ENCODE measurements around the gene MAP3K7.

Gene MAP3K7

DNA sequence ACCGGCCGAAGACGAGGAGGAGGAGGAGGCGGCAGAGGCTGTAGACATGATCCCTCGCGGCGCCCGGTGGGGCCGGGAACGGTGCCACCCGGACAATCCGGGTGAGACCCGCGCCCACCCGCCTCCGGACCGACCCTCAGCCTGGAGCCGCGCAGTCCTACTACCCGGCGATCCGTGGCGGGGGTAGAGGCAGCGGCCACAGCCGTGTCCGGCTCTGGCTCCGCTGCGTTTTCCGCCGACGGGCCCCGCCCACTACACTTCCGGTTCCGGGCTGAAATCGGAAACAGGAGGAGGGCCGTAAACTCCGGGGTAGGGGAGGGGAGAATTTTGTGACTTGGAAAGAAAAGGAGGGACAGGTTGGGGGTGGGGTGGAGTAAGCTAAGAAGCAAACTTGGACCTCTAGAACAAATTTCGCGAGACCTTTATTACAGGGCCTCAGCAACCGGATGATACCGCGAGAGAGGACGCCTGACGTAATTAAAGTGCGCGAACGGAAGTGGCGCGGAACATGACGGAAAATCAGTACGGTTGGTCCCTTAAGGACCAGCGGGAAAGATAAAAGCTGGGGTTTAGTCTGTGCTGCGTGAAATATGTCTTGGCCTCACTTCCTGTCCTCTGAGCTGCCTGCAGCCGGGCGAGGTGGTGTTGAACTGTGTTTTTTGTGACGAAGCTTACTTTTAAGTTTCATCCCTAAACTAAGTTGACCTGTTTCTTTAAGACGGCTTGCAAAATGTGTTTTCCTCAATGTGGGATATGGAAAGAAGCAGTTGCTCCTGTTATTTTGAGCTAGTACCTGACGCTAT, at the start of gene MAP3K7:
Gene MAP3K7 (minus strand): TSS at position 237 of the 803 bp plus-strand sequence. CDS start 189 bp downstream, at position 48.
- DNase-seq = peak; percentile 82 to 98 (median 94)
- intact Hi-C loops (cut with DNase I) = no loop called here

DNA sequence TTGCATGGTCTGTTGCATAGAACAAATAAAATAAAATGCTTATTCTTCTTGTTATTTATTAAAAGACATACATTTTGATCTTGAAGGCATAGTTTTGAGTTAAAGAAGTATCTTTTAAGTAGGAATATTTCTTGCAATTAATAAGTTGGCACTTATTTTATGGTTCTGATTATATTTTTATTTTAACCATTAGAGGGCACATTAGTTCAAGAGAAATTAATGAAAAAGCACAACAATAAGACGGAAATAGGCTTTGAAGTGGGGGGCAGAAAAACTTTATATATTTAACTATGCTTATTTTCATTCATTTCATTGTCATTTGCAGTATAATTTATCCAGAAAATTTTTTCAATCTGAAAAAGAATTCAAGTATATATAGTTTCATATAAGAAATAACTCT, 44.2 kb upstream of the MAP3K7 start:
- intact Hi-C loops (cut with DNase I) = no loop called here
- no peak for DNase-seq

DNA sequence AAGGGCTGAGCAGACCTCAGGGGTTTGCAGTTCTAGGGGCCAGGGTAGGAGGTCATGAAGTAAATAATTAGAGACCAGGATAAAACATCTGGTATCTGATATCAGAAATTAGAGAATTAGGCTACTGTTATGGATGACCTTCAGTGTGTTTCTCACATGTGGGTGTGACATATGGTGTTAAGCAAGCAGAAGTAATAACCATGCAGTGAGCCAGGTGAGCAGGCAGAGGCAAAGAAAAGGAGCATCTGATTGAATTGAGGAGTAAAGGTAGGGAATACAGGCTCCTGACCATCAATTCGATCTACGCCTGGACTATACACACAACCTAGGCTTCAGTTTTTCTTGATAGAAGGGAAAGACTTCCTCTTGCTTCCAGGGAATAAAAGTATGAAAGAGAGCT, 34.7 kb upstream of the MAP3K7 start:
- DNase-seq = no peak
- intact Hi-C loops (cut with DNase I) = no loop called here

DNA sequence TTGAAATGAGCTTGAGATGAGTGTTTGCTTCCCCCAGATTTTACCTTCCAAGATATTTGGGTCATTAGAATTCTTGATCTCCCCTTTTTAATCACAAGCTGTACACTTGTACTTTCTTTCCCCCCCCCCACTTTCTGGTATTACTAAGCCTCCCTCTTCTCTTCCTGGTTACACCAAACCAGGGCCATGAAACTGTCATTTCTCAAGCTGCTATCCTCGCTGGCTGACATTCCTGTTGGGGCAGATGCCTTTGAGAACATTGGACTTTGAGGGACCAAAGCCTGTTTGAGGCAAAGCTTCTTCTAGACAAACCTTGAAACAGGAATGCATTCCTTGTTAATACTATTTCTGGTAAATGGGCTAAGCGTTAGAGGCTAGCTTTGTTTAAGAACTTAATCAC, 32.3 kb upstream of the MAP3K7 start:
- DNase-seq = no peak
- intact Hi-C loops (cut with DNase I) = loop anchor here (10.0 kb wide), 1 partner anchor 276 kb away; no protein-coding TSS in a partner anchor

- DNase-seq = peak in 3 of 42 donors; percentile 6 to 8 (median 7)
- intact Hi-C loops (cut with DNase I) = loop anchor here (10.0 kb wide), 1 partner anchor 283 kb away; no protein-coding TSS in a partner anchor
Measured at GRCh38 chr6:90612313-90612680, 25.4 kb upstream of the MAP3K7 start.

DNA sequence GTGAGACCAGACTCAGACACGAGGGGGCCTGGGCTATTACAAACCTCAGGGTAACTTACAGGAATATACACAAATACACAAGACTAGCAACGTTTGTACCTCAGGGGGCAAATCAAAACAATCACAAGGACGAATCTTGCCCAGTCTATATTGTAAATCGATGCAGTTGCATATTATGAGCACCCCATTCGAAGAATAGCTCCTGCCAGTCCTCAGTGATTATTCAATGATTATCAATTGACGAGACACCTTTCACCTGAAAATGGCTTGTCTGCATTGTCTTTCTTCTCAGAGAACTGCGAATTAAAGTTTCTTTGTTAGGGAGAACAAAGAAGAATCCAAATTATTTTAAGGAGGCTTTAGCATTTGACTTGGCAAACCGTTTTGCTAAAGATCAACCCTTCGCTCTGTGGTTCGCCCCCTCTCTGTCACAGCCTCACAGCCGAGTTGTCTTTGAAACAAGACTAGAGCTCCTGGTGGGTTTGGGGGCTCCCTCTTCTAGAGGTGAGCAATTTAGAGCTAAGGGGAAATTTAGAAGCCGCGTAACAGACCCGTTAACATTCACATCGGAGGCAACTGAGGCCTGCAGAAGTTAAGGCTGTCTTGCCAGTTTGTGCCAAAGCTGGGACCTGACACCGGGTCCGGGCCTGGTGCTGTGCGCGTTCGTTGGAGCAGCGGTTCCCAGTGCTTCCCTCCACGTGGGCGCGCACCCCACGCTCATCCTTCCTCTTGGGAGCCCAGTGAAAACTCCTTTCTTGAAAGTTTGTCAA, 24.9 kb upstream of the MAP3K7 start:
- peak; percentile 10 to 83 (median 54) for DNase-seq
- intact Hi-C loops (cut with DNase I) = loop anchor here (10.0 kb wide), 1 partner anchor 283 kb away; no protein-coding TSS in a partner anchor

DNA sequence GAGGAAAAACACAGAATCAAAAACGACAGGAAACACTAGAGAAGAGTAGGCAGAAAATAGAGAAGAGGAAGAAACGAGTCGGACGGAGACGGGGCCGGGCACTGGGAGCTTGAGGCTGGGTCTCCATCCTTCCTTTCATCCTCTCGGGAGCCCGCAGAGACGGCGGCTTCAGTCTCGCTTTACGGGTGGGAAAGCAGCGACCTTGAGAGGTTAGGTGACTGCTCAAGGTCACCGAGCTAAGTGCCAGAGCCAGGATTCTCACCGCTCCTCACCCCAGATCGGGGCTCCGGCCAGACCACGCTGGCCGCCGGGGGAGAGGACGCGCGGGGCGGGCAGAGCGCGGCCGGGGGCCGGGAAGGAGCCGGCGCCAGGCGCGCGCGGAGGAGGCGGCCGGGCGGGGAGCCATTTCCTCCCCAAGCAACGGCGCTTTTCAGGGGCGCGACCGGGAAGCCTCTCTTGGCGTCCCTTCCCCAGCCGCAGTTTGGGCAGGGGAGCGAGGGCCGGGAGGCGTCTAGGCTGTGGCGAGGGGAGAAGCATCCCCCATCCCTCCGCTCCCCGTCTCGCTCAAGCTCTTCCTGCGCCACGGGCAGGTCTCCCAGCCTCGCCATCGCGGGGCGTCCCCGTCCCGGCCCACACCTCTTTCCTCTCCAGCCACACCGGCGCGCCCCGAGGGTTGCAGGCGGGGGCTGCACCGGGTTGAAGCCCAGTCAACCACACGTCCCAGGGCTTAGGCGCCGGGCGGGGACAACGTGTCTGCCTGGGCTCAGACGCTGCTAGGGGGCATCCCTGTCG, 24.1 kb upstream of the MAP3K7 start:
- intact Hi-C loops (cut with DNase I) = loop anchor here (10.0 kb wide), 1 partner anchor 284 kb away; no protein-coding TSS in a partner anchor
- DNase-seq = peak; percentile 8 to 68 (median 44)

DNA sequence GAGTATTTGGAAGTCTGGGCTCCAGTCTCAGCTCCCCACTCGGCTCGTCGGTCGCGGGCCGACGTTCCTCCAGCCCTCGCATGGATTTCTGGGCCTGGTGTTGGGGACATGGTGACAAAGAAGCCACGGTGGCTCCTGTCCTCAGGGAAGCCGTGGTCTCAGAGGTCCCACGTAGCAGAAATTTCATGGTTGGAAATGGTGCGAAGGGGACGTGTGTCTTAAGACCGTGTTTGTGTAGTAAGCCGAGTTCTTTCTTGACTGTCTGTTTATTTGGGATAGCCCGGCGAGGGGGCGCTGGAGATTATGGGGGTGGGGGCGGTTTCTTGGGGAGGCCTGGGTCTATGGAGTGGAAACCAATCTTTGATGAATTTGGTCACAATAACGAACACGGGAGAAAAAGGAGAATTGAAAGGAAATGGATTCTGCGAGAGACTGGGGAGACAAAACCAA, 23.5 kb upstream of the MAP3K7 start:
- DNase-seq = peak in 35 of 42 donors; percentile 3 to 50 (median 20)

DNA sequence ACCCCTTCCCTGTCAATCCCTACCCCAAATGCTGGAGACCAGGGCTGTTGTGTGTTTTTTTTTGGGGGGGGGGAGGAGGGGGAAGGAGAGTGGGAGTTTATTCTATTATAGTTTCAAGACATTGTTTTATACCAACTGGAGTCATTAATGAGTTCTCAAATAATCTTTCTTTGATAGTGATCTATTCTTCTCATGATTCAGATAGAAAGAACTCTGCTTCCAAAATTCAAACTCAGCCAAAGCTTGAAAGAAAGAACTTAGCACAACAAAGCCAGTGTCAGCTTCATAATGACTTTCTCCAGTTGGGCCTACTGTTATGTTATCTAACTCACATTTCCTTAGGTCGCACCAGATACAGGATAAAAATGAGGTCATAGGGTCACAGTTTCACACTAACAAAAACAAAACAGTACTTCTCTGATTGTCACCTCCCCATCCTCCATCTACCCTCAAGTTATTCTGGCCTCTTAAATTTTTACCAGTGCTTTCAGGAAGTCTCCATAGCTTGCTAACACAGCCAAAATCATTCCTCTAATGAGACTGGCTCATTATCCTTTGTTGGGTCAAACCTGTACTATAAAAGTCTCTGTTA, 19.0 kb upstream of the MAP3K7 start:
- intact Hi-C loops (cut with DNase I) = no loop called here
- DNase-seq = no peak

More for the DNA sequence above, 23.5 kb upstream of the MAP3K7 start:
- intact Hi-C loops (cut with DNase I) = loop anchor here (10.0 kb wide), 1 partner anchor 284 kb away; no protein-coding TSS in a partner anchor

DNA sequence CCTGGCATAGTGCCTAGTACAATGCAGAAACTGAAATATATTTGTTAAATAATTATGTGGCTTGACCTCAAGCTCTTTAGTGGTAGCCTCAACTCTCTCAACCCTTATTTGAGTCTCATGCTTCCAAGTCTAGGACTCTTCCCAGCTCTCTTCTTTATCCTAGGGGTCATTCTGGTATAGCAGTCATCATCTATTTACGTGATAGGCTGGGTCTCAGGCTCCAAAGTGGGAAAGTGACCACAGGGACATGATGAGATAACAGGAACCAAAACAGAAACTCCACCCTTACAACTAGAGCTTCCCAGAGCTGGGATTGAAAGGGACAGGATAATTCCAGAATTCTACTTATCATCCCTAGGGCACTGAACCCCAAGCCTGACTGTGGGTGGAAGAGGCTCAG, 17.7 kb upstream of the MAP3K7 start:
- DNase-seq = no peak
- intact Hi-C loops (cut with DNase I) = no loop called here

DNA sequence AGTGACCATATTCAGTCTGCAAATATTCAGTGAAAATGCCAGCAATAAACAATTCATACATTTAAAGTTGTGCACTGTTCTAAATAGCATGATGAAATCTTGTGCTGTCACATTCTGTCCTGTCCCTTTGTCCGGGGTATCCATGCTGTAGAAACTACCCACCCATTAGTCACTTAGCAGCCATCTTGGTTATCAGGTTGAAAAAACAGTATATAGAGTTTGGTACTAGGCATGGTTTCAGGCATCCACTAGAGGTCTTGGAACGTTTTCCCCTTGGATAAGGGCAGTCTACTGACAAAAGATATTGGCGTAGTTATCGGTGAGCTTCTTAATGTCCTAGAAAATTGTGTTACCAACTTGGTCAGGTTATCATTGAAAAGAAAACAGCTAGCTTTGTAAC, 12.3 kb upstream of the MAP3K7 start:
- intact Hi-C loops (cut with DNase I) = no loop called here
- DNase-seq = no peak

DNA sequence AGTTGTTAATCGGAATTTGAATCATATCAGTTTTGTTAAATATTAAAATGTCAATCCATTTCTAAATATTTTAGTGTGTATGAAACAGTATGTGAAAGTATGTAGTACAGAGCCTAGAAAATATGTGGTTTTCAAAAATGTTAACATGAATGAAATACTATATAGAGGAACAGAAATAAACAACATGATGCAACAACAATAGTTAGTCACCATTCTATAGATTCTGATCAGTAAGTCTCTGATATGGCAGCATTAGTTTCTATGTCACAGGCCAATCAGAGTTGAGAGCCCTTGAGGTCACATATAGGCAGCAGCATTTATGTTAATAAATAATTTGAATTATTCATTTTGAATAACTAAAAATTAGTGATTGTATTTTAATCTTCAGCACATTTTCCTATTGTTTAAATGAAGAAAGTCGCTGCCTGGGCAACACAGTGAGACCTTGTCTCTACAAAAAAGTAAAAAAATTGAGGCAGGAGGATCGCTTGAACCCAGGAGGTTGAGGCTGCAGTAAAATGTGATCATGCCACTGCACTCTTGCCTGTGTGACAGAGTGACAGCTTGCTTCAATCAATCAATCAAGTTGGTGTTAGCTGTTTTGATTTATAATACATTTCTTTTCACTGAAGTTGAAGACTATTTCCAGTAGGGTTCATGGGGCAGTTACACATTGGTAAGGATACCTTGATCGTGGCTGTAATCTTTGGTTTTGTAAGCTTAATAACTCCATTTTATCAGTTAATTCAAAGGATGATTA, 11.5 kb upstream of the MAP3K7 start:
- intact Hi-C loops (cut with DNase I) = no loop called here
- DNase-seq = no peak

GRCh38 chr6:90596967-90597539, 10.2 kb upstream of the MAP3K7 start:
- intact Hi-C loops (cut with DNase I) = no loop called here
- no peak for DNase-seq

- intact Hi-C loops (cut with DNase I) = no loop called here
- no peak for DNase-seq
Measured at GRCh38 chr6:90595854-90596253, 9.0 kb upstream of the MAP3K7 start.

DNA sequence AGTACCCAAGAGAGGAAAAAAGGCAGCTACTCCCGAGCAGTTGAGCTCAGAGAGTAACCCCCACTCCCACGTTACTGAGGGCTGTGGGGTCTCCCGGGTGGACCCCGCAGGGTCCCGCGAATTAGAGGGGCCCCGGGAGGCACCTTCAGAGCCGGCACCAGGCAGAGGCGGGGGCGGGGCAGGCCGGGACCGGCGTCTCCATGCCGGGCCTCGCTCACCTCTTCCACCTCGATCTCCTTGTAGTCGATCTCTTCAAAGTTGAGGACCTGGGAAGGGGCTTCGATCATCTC, 381 bp downstream of the MAP3K7 start:
- intact Hi-C loops (cut with DNase I) = no loop called here
- peak in 9 of 42 donors; percentile 15 to 61 (median 37) for DNase-seq

DNA sequence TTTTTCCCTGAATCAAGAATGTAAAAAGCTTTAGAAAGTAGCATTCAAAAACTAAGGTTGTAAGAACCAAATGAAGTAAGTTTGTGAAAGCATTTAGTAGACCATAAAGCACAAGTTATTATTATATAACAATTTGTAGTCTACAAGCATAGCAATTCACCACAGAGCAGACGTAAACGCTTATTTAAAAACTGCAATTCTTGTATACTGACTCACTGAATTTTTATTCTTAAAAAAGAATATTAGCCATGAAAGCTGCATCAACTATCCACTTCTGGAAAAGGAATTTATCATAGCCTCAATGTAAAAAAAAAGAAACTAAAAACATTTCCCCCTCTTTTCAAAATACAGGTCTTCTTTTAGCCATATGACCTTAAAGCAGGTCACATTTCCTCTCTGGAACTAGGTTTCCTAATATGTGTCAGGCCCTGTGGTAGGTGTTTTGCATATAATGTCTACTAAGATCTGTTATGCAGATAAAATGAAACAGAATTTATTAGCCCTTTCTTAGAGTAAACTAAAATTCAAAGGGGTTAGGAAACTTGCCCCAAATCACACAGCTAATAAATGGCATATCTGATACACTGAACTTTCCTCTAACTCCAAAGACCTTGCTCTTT, 2.1 kb downstream of the MAP3K7 start:
- DNase-seq = no peak
- intact Hi-C loops (cut with DNase I) = no loop called here

DNA sequence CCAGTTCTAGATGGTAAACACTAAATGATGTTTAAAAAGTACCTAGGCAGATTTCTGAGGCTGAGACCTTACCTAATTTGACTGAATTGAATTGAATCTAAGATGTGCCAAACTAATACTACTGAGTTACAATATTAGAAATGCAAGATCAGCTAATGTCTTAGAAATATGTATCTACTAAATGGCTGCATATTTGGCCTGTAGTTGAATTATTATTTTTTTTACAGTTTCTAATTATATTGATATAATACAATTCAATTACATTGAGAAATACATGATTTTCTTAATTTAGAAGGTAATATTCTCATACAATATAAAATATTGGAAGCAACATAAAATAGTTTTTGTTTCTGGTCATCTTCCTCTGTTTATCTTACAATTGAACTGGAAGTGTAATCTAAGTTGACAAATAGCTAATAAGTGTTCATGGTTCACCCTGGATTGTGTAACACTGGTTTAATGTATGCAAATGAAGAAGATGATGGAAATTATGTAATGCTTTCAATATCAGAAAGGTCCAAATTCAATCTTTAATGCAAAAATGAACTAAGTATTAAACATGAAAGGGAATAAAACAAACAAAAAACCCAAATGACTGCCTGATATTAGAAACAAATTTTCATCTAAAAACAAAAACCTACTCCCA, 2.9 kb downstream of the MAP3K7 start:
- DNase-seq = no peak
- intact Hi-C loops (cut with DNase I) = no loop called here

All from head of caudate nucleus (tissue), 42 donors.